Neuronal stem cell (in vitro differentiated cells): ENCODE results near the gene NR4A2.

Experiments
- DNase-seq: peaks from one replicate; pipeline ENCODE4 v3.0.0-alpha.2; 2013; ENCODE audit warnings: low spot score
- H2AFZ ChIP-seq: one replicate; pipeline ENCODE4 v1.6.1; 2013; ENCODE audit warnings: mild to moderate bottlenecking, low read length, inconsistent platforms
- H2AK5ac ChIP-seq: 2 replicates; pipeline ENCODE4 v1.6.1; 2013; ENCODE audit warnings: low read depth, mild to moderate bottlenecking, inconsistent platforms, low read length, moderate library complexity, mixed read lengths
- H2BK120ac ChIP-seq: 2 replicates; pipeline ENCODE4 v1.6.1; 2013; ENCODE audit warnings: low read depth, mild to moderate bottlenecking, inconsistent platforms, low read length, moderate library complexity, mixed read lengths
- H2BK12ac ChIP-seq: one replicate; pipeline ENCODE4 v1.6.1; 2013; ENCODE audit warnings: low read length, inconsistent platforms
- H2BK15ac ChIP-seq: 2 replicates; pipeline ENCODE4 v1.6.1; 2013; ENCODE audit warnings: mild to moderate bottlenecking, low read length, inconsistent platforms, mixed read lengths
- H2BK5ac ChIP-seq: one replicate; pipeline ENCODE4 v1.6.1; 2013; ENCODE audit warnings: inconsistent platforms, mild to moderate bottlenecking, low read length, moderate library complexity
- H3K14ac ChIP-seq: one replicate; pipeline ENCODE4 v1.6.1; 2013; ENCODE audit warnings: low read length, inconsistent platforms
- H3K18ac ChIP-seq: 2 replicates; pipeline ENCODE4 v1.6.1; 2013; ENCODE audit warnings: low read length, inconsistent platforms
- H3K23ac ChIP-seq: 2 replicates; pipeline ENCODE4 v1.6.1; 2013; ENCODE audit warnings: low read depth, mild to moderate bottlenecking, mixed read lengths, low read length, inconsistent platforms; ENCODE audit not compliant: poor library complexity
- H3K27ac ChIP-seq: replicated peaks from 3 replicates; pipeline ENCODE4 v1.5.1; 2013; ENCODE audit warnings: low read length, inconsistent platforms
- H3K27me3 ChIP-seq, 3 experiments: 2 replicates each; pipeline ENCODE4 v1.6.1; 2013; ENCODE audit warnings: low read length in 3 of 3, mild to moderate bottlenecking in 2 of 3, inconsistent platforms in 1 of 3, low read depth in 1 of 3, mixed read lengths in 1 of 3, moderate library complexity in 1 of 3; ENCODE audit not compliant: control insufficient read depth in 3 of 3, insufficient read depth in 3 of 3
- H3K36me3 ChIP-seq, 2 donors: replicated peaks in 1 of 2; 2 replicates each; pipeline ENCODE4 v1.6.1; 2013; ENCODE audit warnings: low read length in 2 of 2; ENCODE audit not compliant: control insufficient read depth in 2 of 2, insufficient read depth in 2 of 2
- H3K4ac ChIP-seq: 2 replicates; pipeline ENCODE4 v1.6.1; 2013; ENCODE audit warnings: inconsistent platforms, mild to moderate bottlenecking, low read length, moderate library complexity
- H3K4me1 ChIP-seq, 2 donors: 1 replicate in 1 of 2; 2 replicates in 1 of 2; pipeline ENCODE4 v1.6.1; 2013; ENCODE audit warnings: low read length in 2 of 2, low read depth in 1 of 2; ENCODE audit not compliant: control insufficient read depth in 2 of 2, insufficient read depth in 1 of 2
- H3K4me2 ChIP-seq: one replicate; pipeline ENCODE4 v1.6.1; 2013; ENCODE audit warnings: mild to moderate bottlenecking, low read length, inconsistent platforms; ENCODE audit not compliant: insufficient read depth, poor library complexity, severe bottlenecking
- H3K4me3 ChIP-seq, 2 donors: 2 replicates each; pipeline ENCODE4 v1.5.1; 2013; ENCODE audit warnings: low read length in 2 of 2, mild to moderate bottlenecking in 2 of 2, inconsistent platforms in 1 of 2, moderate library complexity in 1 of 2
- H3K79me1 ChIP-seq: one replicate; pipeline ENCODE4 v1.6.1; 2013; ENCODE audit warnings: low read depth, mild to moderate bottlenecking, inconsistent platforms, low read length, moderate library complexity
- H3K9ac ChIP-seq: one replicate; pipeline ENCODE4 v1.6.1; 2013; ENCODE audit warnings: mild to moderate bottlenecking, low read depth, low read length, inconsistent platforms; ENCODE audit not compliant: poor library complexity
- H3K9me3 ChIP-seq, 2 donors: replicated peaks in 1 of 2; 2 replicates each; pipeline versions ENCODE3 to v1.6.1; 2013; ENCODE audit warnings: low read length in 2 of 2, mild to moderate bottlenecking in 2 of 2, inconsistent platforms in 1 of 2, low read depth in 1 of 2, mixed read lengths in 1 of 2, moderate library complexity in 1 of 2; ENCODE audit not compliant: control insufficient read depth in 2 of 2, insufficient read depth in 1 of 2
- H4K8ac ChIP-seq: one replicate; pipeline ENCODE4 v1.6.1; 2013; ENCODE audit warnings: low read depth, mild to moderate bottlenecking, inconsistent platforms, low read length, moderate library complexity
- H4K91ac ChIP-seq: one replicate; pipeline ENCODE4 v1.6.1; 2013; ENCODE audit warnings: low read length, low read depth, mild to moderate bottlenecking, inconsistent platforms; ENCODE audit not compliant: poor library complexity
- WGBS, 2 donors: extraction: QIAGEN DNeasy Blood & Tissue Kit; methylation state at CpG; one replicate each; pipeline ENCODE4 v1.1.7; 2013; ENCODE audit warnings: missing lambda C conversion rate in 2 of 2, mixed read lengths in 1 of 2; ENCODE audit not compliant: insufficient read length in 2 of 2, insufficient replicate concordance in 1 of 2; ENCODE audit errors: extremely low coverage in 2 of 2; 5-methylcytosine and 5-hydroxymethylcytosine counted together

Gene NR4A2

GRCh38 chr2:156340377-156340776 lies 7.9 kb upstream of the NR4A2 start:
- no peaks in the 10 kb centered on the region for H3K79me1 ChIP-seq
- no peak overlapping the region for H4K91ac ChIP-seq
- no peak overlapping the region for H2AFZ ChIP-seq
- H3K18ac ChIP-seq = no peak overlapping the region
- H4K8ac ChIP-seq = no peak overlapping the region
- no peak for DNase-seq
- H2BK12ac ChIP-seq = no peak overlapping the region
- no peak overlapping the region for H3K27ac ChIP-seq
- H3K4me3 ChIP-seq = no peak overlapping the region
- H2AK5ac ChIP-seq = no peak overlapping the region
- WGBS, 2 donors = no CpG with 5 or more reads among the region's 1 CpG
- H3K4me1 ChIP-seq = no peaks in the 10 kb centered on the region
- no peaks in the 10 kb centered on the region for H3K36me3 ChIP-seq
- H2BK15ac ChIP-seq = no peak overlapping the region
- no peaks in the 10 kb centered on the region for H3K9me3 ChIP-seq
- H3K4me2 ChIP-seq = no peak overlapping the region
- no peak overlapping the region for H3K14ac ChIP-seq
- peaks cover 0 to 24% (median 1%) of the 10 kb centered on the region in 3 experiments for H3K27me3 ChIP-seq
- H3K23ac ChIP-seq = no peak overlapping the region
- no peak overlapping the region for H3K9ac ChIP-seq
- no peak overlapping the region for H3K4ac ChIP-seq
- H2BK5ac ChIP-seq = no peak overlapping the region
- no peak overlapping the region for H2BK120ac ChIP-seq

- Histone ChIP-seq H3K9me3 (no peaks in the 10 kb centered on the region), H3K4me3 (no peak overlapping the region), H3K18ac (no peak overlapping the region), H4K8ac (no peak overlapping the region), H2BK120ac (no peak overlapping the region), H3K4me2 (no peak overlapping the region), H2AFZ (no peak overlapping the region), H3K36me3 (no peaks in the 10 kb centered on the region), H3K27ac (no peak overlapping the region), H4K91ac (no peak overlapping the region), H2AK5ac (no peak overlapping the region), H3K9ac (no peak overlapping the region), H3K4me1 (peaks cover 0 to 2% of the 10 kb centered on the region in 2 donors), H3K23ac (no peak overlapping the region), H2BK12ac (no peak overlapping the region), H3K27me3 (peaks cover 0 to 19% (median 1%) of the 10 kb centered on the region in 3 experiments), H2BK15ac (no peak overlapping the region), H2BK5ac (no peak overlapping the region), H3K79me1 (no peaks in the 10 kb centered on the region), H3K4ac (no peak overlapping the region), H3K14ac (no peak overlapping the region)
- WGBS, 2 donors = no CpG with 5 or more reads among the region's 3 CpGs
- no peak for DNase-seq
These were observed 7.3 kb upstream of the NR4A2 start for GRCh38 chr2:156339865-156340264.

- Histone ChIP-seq H2BK15ac (no peak overlapping the region), H3K27me3 (peaks cover 0 to 13% (median 1%) of the 10 kb centered on the region in 3 experiments), H3K79me1 (no peaks in the 10 kb centered on the region), H2AFZ (no peak overlapping the region), H3K18ac (no peak overlapping the region), H3K4me1 (peaks cover 0 to 2% of the 10 kb centered on the region in 2 donors), H3K27ac (no peak overlapping the region), H3K4me2 (no peak overlapping the region), H3K4ac (no peak overlapping the region), H3K23ac (no peak overlapping the region), H3K36me3 (no peaks in the 10 kb centered on the region), H3K9me3 (no peaks in the 10 kb centered on the region), H2AK5ac (no peak overlapping the region), H3K14ac (no peak overlapping the region), H2BK120ac (no peak overlapping the region), H2BK5ac (no peak overlapping the region), H4K8ac (no peak overlapping the region), H3K4me3 (no peak overlapping the region), H2BK12ac (no peak overlapping the region), H3K9ac (no peak overlapping the region), H4K91ac (no peak overlapping the region)
- no CpG with 5 or more reads among the region's 5 CpGs for WGBS, 2 donors
- no peak for DNase-seq
These were observed 6.8 kb upstream of the NR4A2 start for GRCh38 chr2:156339110-156339847.

DNA sequence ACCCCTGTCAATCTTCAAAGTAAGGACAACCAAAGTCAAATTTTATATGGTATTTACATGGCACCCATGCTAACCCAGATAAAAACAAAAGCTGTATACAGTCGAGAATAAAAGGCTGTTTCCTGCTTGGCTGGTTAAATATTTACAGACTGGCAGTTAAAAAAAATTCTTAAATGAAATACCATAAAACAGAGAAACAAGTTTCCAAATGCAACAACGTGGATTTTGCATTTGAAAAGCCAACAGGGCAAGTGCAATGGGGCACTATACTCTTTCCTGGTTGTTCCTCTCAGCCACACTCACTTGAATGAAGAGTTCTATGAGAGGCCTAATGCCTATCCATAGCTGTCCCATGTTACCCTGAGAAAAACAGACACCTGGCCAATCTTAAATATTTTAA lies 6.1 kb upstream of the NR4A2 start:
- Histone ChIP-seq H3K36me3 (no peaks in the 10 kb centered on the region), H3K9me3 (no peaks in the 10 kb centered on the region), H3K9ac (no peak overlapping the region), H4K8ac (no peak overlapping the region), H3K4me1 (peaks cover under 1 to 2% of the 10 kb centered on the region in 2 donors), H3K79me1 (no peaks in the 10 kb centered on the region), H3K4me3 (no peak overlapping the region), H2BK15ac (no peak overlapping the region), H3K27me3 (peaks cover 0 to 6% (median 4%) of the 10 kb centered on the region in 3 experiments), H3K4me2 (no peak overlapping the region), H2BK5ac (no peak overlapping the region), H3K27ac (no peak overlapping the region), H4K91ac (no peak overlapping the region), H2BK120ac (no peak overlapping the region), H2AK5ac (no peak overlapping the region), H3K23ac (no peak overlapping the region), H3K14ac (no peak overlapping the region), H3K18ac (no peak overlapping the region), H2AFZ (no peak overlapping the region), H2BK12ac (no peak overlapping the region), H3K4ac (no peak overlapping the region)
- no CpG with 5 or more reads among the region's 2 CpGs for WGBS, 2 donors
- DNase-seq = no peak
